ENCODE measurements around the gene HIVEP3. TPM values are rescaled to one million over a fixed set of nuclear protein-coding genes. Genes with fewer than 3 reads are reported as not detected.

Gene HIVEP3
- polyA plus RNA-seq, 1 of the 3 experiments (the other 2 are of a cell fraction), result 6.4 TPM

DNA sequence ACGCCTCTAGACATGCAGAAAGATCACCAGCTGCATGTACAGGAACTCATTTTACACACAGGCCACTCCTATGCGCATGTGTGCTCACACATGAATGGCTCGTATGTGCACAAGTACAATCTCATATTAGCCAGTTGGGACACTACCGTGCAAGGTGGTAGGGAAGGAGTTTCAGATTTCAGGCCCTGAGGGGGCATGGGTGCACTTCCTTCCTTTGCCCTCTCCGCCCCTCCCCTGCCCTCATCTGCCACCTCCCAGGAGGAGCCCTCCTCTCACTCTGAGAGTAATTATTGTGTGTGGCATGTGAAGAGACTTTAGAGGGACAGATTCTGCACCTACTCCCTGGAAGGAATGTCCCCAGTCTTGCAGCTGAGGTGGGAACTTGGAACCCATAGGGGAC lies 449.0 kb downstream of the HIVEP3 start:
- Histone ChIP-seq H3K36me3 (replicated peaks in 1 of 2; ENCODE audit: control insufficient read depth in 1 of 2, insufficient read depth in 2 of 2, low read length in 1 of 2) (peaks cover 0 to 6% of the 10 kb centered on the region in 2 experiments), H3K27me3 (ENCODE audit: insufficient read depth) (no peaks in the 10 kb centered on the region), H3K4me1 (ENCODE audit: control insufficient read depth in 1 of 2, insufficient read depth in 2 of 2, low read depth in 1 of 2, low read length in 1 of 2) (peaks cover 4 to 29% of the 10 kb centered on the region in 2 experiments; a peak in 2 of 4 replicates), H3K4me2 (no peak overlapping the region), H3K9me3 (no peaks in the 10 kb centered on the region), H3K4me3 (ENCODE audit: low read depth in 2 of 2, low read length in 1 of 2) (no peak overlapping the region), H4K20me1 (ENCODE audit: insufficient read depth) (no peaks in the 10 kb centered on the region), H3K79me2 (ENCODE audit: insufficient read depth) (no peaks in the 10 kb centered on the region), H3F3A (replicated peaks; ENCODE audit: insufficient read depth) (peaks cover 8% of the 10 kb centered on the region), H3K9me2 (no peaks in the 10 kb centered on the region), H3K9ac (no peak overlapping the region), H3K27ac (ENCODE audit: low read depth in 2 of 2, low read length in 1 of 2) (no peak overlapping the region), H2AFZ (ENCODE audit: low read depth) (no peak overlapping the region)
- 85% methylated on average over 5 of the region's 5 CpGs for WGBS (ENCODE audit: low lambda C conversion rate)
- ChIA-PET CTCF (no interaction called here), POLR2A (no interaction called here)
- no peak for DNase-seq
- TF ChIP-seq FOXM1 (IDR thresholded peaks at IDR 0.05; ENCODE audit: low read depth) (no peak), POLR2AphosphoS5 (IDR thresholded peaks at IDR 0.05; ENCODE audit: low read depth, low read length) (no peak), TCF12 (IDR thresholded peaks at IDR 0.05) (no peak), GABPA (IDR thresholded peaks at IDR 0.05; ENCODE audit: low read depth) (no peak), EP300 (IDR thresholded peaks at IDR 0.05; ENCODE audit: borderline replicate concordance in 1 of 2, low read depth in 1 of 2, low read length in 1 of 2) (no peak), YY1 (IDR thresholded peaks at IDR 0.05; ENCODE audit: low read depth) (no peak), RCOR1 (IDR thresholded peaks at IDR 0.05; ENCODE audit: low read length) (no peak), MEF2A (IDR thresholded peaks at IDR 0.05; ENCODE audit: borderline replicate concordance, low read depth) (no peak), JUND (IDR thresholded peaks at IDR 0.05) (no peak)
- TF ChIP-seq, protein P1, sequence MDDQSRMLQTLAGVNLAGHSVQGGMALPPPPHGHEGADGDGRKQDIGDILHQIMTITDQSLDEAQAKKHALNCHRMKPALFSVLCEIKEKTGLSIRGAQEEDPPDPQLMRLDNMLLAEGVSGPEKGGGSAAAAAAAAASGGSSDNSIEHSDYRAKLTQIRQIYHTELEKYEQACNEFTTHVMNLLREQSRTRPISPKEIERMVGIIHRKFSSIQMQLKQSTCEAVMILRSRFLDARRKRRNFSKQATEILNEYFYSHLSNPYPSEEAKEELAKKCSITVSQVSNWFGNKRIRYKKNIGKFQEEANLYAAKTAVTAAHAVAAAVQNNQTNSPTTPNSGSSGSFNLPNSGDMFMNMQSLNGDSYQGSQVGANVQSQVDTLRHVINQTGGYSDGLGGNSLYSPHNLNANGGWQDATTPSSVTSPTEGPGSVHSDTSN (IDR thresholded peaks at IDR 0.05), result no peak
- TF ChIP-seq, protein P2, sequence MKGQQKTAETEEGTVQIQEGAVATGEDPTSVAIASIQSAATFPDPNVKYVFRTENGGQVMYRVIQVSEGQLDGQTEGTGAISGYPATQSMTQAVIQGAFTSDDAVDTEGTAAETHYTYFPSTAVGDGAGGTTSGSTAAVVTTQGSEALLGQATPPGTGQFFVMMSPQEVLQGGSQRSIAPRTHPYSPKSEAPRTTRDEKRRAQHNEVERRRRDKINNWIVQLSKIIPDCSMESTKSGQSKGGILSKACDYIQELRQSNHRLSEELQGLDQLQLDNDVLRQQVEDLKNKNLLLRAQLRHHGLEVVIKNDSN (IDR thresholded peaks at IDR 0.05; ENCODE audit: borderline replicate concordance, low read depth), result no peak
- TF ChIP-seq, protein P3, sequence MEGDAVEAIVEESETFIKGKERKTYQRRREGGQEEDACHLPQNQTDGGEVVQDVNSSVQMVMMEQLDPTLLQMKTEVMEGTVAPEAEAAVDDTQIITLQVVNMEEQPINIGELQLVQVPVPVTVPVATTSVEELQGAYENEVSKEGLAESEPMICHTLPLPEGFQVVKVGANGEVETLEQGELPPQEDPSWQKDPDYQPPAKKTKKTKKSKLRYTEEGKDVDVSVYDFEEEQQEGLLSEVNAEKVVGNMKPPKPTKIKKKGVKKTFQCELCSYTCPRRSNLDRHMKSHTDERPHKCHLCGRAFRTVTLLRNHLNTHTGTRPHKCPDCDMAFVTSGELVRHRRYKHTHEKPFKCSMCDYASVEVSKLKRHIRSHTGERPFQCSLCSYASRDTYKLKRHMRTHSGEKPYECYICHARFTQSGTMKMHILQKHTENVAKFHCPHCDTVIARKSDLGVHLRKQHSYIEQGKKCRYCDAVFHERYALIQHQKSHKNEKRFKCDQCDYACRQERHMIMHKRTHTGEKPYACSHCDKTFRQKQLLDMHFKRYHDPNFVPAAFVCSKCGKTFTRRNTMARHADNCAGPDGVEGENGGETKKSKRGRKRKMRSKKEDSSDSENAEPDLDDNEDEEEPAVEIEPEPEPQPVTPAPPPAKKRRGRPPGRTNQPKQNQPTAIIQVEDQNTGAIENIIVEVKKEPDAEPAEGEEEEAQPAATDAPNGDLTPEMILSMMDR (IDR thresholded peaks at IDR 0.05), result no peak
- TF ChIP-seq, protein P4, sequence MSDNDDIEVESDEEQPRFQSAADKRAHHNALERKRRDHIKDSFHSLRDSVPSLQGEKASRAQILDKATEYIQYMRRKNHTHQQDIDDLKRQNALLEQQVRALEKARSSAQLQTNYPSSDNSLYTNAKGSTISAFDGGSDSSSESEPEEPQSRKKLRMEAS (IDR thresholded peaks at IDR 0.05; ENCODE audit: low read depth), result no peak
- TF ChIP-seq, protein P5, sequence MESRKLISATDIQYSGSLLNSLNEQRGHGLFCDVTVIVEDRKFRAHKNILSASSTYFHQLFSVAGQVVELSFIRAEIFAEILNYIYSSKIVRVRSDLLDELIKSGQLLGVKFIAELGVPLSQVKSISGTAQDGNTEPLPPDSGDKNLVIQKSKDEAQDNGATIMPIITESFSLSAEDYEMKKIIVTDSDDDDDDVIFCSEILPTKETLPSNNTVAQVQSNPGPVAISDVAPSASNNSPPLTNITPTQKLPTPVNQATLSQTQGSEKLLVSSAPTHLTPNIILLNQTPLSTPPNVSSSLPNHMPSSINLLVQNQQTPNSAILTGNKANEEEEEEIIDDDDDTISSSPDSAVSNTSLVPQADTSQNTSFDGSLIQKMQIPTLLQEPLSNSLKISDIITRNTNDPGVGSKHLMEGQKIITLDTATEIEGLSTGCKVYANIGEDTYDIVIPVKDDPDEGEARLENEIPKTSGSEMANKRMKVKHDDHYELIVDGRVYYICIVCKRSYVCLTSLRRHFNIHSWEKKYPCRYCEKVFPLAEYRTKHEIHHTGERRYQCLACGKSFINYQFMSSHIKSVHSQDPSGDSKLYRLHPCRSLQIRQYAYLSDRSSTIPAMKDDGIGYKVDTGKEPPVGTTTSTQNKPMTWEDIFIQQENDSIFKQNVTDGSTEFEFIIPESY (IDR thresholded peaks at IDR 0.05; ENCODE audit: borderline replicate concordance, low read depth), result no peak
- TF ChIP-seq, protein P6, sequence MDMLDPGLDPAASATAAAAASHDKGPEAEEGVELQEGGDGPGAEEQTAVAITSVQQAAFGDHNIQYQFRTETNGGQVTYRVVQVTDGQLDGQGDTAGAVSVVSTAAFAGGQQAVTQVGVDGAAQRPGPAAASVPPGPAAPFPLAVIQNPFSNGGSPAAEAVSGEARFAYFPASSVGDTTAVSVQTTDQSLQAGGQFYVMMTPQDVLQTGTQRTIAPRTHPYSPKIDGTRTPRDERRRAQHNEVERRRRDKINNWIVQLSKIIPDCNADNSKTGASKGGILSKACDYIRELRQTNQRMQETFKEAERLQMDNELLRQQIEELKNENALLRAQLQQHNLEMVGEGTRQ (IDR thresholded peaks at IDR 0.05; ENCODE audit: borderline replicate concordance, low read depth, low read length), result no peak
- TF ChIP-seq, protein P7, sequence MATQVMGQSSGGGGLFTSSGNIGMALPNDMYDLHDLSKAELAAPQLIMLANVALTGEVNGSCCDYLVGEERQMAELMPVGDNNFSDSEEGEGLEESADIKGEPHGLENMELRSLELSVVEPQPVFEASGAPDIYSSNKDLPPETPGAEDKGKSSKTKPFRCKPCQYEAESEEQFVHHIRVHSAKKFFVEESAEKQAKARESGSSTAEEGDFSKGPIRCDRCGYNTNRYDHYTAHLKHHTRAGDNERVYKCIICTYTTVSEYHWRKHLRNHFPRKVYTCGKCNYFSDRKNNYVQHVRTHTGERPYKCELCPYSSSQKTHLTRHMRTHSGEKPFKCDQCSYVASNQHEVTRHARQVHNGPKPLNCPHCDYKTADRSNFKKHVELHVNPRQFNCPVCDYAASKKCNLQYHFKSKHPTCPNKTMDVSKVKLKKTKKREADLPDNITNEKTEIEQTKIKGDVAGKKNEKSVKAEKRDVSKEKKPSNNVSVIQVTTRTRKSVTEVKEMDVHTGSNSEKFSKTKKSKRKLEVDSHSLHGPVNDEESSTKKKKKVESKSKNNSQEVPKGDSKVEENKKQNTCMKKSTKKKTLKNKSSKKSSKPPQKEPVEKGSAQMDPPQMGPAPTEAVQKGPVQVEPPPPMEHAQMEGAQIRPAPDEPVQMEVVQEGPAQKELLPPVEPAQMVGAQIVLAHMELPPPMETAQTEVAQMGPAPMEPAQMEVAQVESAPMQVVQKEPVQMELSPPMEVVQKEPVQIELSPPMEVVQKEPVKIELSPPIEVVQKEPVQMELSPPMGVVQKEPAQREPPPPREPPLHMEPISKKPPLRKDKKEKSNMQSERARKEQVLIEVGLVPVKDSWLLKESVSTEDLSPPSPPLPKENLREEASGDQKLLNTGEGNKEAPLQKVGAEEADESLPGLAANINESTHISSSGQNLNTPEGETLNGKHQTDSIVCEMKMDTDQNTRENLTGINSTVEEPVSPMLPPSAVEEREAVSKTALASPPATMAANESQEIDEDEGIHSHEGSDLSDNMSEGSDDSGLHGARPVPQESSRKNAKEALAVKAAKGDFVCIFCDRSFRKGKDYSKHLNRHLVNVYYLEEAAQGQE (IDR thresholded peaks at IDR 0.05; ENCODE audit: low read depth, low read length), result no peak
